WTC11 (cell line): ENCODE measurements around the gene PACSIN1. TPM values are rescaled to one million over a fixed set of nuclear protein-coding genes. Genes with fewer than 3 reads are reported as not detected.

Experiments
- ATAC-seq: fragments of 200-7000 bp; cut with Tn5 transposase; 2 replicates; pipeline ENCODE4 v1.10.0; 2021; ENCODE audit warnings: mild to moderate bottlenecking, moderate library complexity
- CTCF ChIA-PET: fragments of 300-600 bp; sonication (Branson Sonifier 250); formaldehyde crosslinking; loops from one replicate; lab custom pipeline; 2021; ENCODE audit warnings: antibody characterized with exemption; lab: Charles Lee
- POLR2A ChIA-PET: fragments of 350-600 bp; sonication (Branson Sonifier 250); formaldehyde crosslinking; loops from one replicate; lab custom pipeline; 2021; ENCODE audit warnings: antibody characterized with exemption; lab: Charles Lee
- DNase-seq: peaks from one replicate; pipeline ENCODE4 v3.0.0; 2021; ENCODE audit warnings: low spot score
- H3K27ac Mint-ChIP-seq: 2 replicates; pipeline ENCODE4 v1.8.0; 2021; ENCODE audit warnings: mixed read lengths
- H3K27me3 Mint-ChIP-seq: 2 replicates; pipeline ENCODE4 v1.8.0; 2021; ENCODE audit warnings: low read depth, mild to moderate bottlenecking, moderate library complexity, mixed read lengths
- H3K36me3 Mint-ChIP-seq: 2 replicates; pipeline ENCODE4 v1.8.0; 2021; ENCODE audit warnings: mixed read lengths
- H3K4me1 Mint-ChIP-seq: 2 replicates; pipeline ENCODE4 v1.8.0; 2022; ENCODE audit warnings: mixed read lengths
- H3K4me3 Mint-ChIP-seq: 2 replicates; pipeline ENCODE4 v1.8.0; 2021; ENCODE audit warnings: mild to moderate bottlenecking, moderate library complexity, mixed read lengths
- H3K9me3 Mint-ChIP-seq: 2 replicates; pipeline ENCODE4 v1.8.0; 2021; ENCODE audit warnings: mixed read lengths
- CREM ChIP-seq: sonication (generic); formaldehyde crosslinking; IDR thresholded peaks from 2 replicates; pipeline ENCODE4 v1.8.1; 2022; ENCODE audit warnings: mild to moderate bottlenecking, missing genetic modification reagents, moderate library complexity
- ETV6 ChIP-seq: sonication (generic); formaldehyde crosslinking; IDR thresholded peaks from 2 replicates; pipeline ENCODE4 v1.8.1; 2022; ENCODE audit warnings: mild to moderate bottlenecking, missing genetic modification reagents
- FOXK1 ChIP-seq: sonication (generic); formaldehyde crosslinking; IDR thresholded peaks from 2 replicates; pipeline ENCODE4 v1.8.0; 2022; ENCODE audit warnings: mild to moderate bottlenecking, moderate library complexity, missing genetic modification reagents
- IRF1 ChIP-seq: sonication (generic); formaldehyde crosslinking; IDR thresholded peaks from 2 replicates; pipeline ENCODE4 v1.8.0; 2023; ENCODE audit warnings: missing genetic modification reagents
- IRF2 ChIP-seq: sonication (generic); formaldehyde crosslinking; IDR thresholded peaks from 2 replicates; pipeline ENCODE4 v1.8.0; 2022; ENCODE audit warnings: low read depth, missing genetic modification reagents, borderline replicate concordance
- MXD4 ChIP-seq: fragments of 250-450 bp; sonication (Bioruptor Pico); IDR thresholded peaks from 2 replicates; pipeline ENCODE4 v1.8.0; 2021; ENCODE audit warnings: mild to moderate bottlenecking, moderate library complexity, borderline replicate concordance
- NFATC4 ChIP-seq: fragments of 250-450 bp; sonication (Bioruptor Pico); IDR thresholded peaks from 2 replicates; pipeline ENCODE4 v1.9.0; 2021; ENCODE audit warnings: mild to moderate bottlenecking
- NFYB ChIP-seq: sonication (generic); formaldehyde crosslinking; conservative IDR thresholded peaks from 2 replicates; pipeline ENCODE4 v1.8.0; 2022; ENCODE audit warnings: low read depth, missing genetic modification reagents
- NR3C1 ChIP-seq: sonication (generic); formaldehyde crosslinking; conservative IDR thresholded peaks from 2 replicates; pipeline ENCODE4 v1.8.1; 2023; ENCODE audit warnings: low read depth, mild to moderate bottlenecking, missing genetic modification reagents
- OVOL2 ChIP-seq: fragments of 250-450 bp; sonication (Bioruptor Pico); IDR thresholded peaks from 2 replicates; pipeline ENCODE4 v1.9.0; 2021; ENCODE audit warnings: mild to moderate bottlenecking, borderline replicate concordance
- RELA ChIP-seq: sonication (generic); formaldehyde crosslinking; IDR thresholded peaks from 2 replicates; pipeline ENCODE4 v1.8.1; 2022; ENCODE audit warnings: missing genetic modification reagents, mild to moderate bottlenecking, borderline replicate concordance
- RORB ChIP-seq: fragments of 250-450 bp; sonication (Bioruptor Pico); IDR thresholded peaks from 2 replicates; pipeline ENCODE4 v1.9.0; 2021; ENCODE audit warnings: mild to moderate bottlenecking
- ZNF317 ChIP-seq: sonication (generic); formaldehyde crosslinking; IDR thresholded peaks from 2 replicates; pipeline ENCODE4 v1.8.1; 2023; ENCODE audit warnings: low read depth, mild to moderate bottlenecking, moderate library complexity, missing genetic modification reagents, borderline replicate concordance
- total RNA-seq: library from RNA; stranded (reverse); gene quantifications from 3 replicates; pipeline ENCODE4 v1.2.3, GENCODE V29; 2021
- TF ChIP-seq, protein P1 (sequence below): fragments of 250-450 bp; sonication (Bioruptor Pico); IDR thresholded peaks from 2 replicates; pipeline ENCODE4 v1.8.0; 2021; ENCODE audit warnings: mild to moderate bottlenecking
- TF ChIP-seq, protein P2 (sequence below): sonication (generic); formaldehyde crosslinking; IDR thresholded peaks from 2 replicates; pipeline ENCODE4 v1.8.0; 2022; ENCODE audit warnings: mild to moderate bottlenecking, missing genetic modification reagents
- TF ChIP-seq, protein P3 (sequence below): sonication (generic); formaldehyde crosslinking; IDR thresholded peaks from 2 replicates; pipeline ENCODE4 v1.8.1; 2023; ENCODE audit warnings: mild to moderate bottlenecking, missing genetic modification reagents, borderline replicate concordance
- TF ChIP-seq, protein P4 (sequence below): sonication (generic); formaldehyde crosslinking; IDR thresholded peaks from 2 replicates; pipeline ENCODE4 v1.8.0; 2023; ENCODE audit warnings: missing genetic modification reagents, mild to moderate bottlenecking, borderline replicate concordance
- TF ChIP-seq, protein P5 (sequence below): sonication (generic); formaldehyde crosslinking; IDR thresholded peaks from 2 replicates; pipeline ENCODE4 v1.8.0; 2023; ENCODE audit warnings: mild to moderate bottlenecking, missing genetic modification reagents

The PACSIN1 gene
- total RNA-seq, 1 experiment from 2014 or later, result 12.6 TPM

GRCh38 chr6:34535646-34536045 is 69.8 kb downstream of the PACSIN1 start:
- Mint-ChIP-seq H3K9me3 (no peaks in the 10 kb centered on the region), H3K27ac (no peak overlapping the region), H3K4me3 (no peak overlapping the region), H3K36me3 (no peaks in the 10 kb centered on the region), H3K27me3 (no peaks in the 10 kb centered on the region; the same call in 1 of the 2 replicates)
- ChIA-PET POLR2A (no interaction called here), CTCF (interaction anchor here (1.5 kb wide), 1 partner anchor 10 kb away, joined by 3 read pairs; no protein-coding TSS in a partner anchor)
- no peak for DNase-seq
- no peak for ATAC-seq
- TF ChIP-seq, protein P1, sequence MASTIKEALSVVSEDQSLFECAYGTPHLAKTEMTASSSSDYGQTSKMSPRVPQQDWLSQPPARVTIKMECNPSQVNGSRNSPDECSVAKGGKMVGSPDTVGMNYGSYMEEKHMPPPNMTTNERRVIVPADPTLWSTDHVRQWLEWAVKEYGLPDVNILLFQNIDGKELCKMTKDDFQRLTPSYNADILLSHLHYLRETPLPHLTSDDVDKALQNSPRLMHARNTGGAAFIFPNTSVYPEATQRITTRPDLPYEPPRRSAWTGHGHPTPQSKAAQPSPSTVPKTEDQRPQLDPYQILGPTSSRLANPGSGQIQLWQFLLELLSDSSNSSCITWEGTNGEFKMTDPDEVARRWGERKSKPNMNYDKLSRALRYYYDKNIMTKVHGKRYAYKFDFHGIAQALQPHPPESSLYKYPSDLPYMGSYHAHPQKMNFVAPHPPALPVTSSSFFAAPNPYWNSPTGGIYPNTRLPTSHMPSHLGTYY (CRISPR knock-in tag), result no peak
- TF ChIP-seq RORB (CRISPR knock-in tag) (no peak), NFYB (CRISPR knock-in tag) (no peak), RELA (CRISPR knock-in tag) (no peak), IRF2 (CRISPR knock-in tag) (no peak), IRF1 (CRISPR knock-in tag) (no peak), NR3C1 (CRISPR knock-in tag) (no peak), OVOL2 (no peak), CREM (no peak), ETV6 (CRISPR knock-in tag) (no peak), NFATC4 (no peak), ZNF317 (CRISPR knock-in tag) (no peak), MXD4 (CRISPR knock-in tag) (no peak), FOXK1 (no peak)
- TF ChIP-seq, protein P2, sequence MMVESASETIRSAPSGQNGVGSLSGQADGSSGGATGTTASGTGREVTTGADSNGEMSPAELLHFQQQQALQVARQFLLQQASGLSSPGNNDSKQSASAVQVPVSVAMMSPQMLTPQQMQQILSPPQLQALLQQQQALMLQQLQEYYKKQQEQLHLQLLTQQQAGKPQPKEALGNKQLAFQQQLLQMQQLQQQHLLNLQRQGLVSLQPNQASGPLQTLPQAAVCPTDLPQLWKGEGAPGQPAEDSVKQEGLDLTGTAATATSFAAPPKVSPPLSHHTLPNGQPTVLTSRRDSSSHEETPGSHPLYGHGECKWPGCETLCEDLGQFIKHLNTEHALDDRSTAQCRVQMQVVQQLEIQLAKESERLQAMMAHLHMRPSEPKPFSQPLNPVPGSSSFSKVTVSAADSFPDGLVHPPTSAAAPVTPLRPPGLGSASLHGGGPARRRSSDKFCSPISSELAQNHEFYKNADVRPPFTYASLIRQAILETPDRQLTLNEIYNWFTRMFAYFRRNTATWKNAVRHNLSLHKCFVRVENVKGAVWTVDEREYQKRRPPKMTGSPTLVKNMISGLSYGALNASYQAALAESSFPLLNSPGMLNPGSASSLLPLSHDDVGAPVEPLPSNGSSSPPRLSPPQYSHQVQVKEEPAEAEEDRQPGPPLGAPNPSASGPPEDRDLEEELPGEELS (CRISPR knock-in tag), result no peak
- TF ChIP-seq, protein P3, sequence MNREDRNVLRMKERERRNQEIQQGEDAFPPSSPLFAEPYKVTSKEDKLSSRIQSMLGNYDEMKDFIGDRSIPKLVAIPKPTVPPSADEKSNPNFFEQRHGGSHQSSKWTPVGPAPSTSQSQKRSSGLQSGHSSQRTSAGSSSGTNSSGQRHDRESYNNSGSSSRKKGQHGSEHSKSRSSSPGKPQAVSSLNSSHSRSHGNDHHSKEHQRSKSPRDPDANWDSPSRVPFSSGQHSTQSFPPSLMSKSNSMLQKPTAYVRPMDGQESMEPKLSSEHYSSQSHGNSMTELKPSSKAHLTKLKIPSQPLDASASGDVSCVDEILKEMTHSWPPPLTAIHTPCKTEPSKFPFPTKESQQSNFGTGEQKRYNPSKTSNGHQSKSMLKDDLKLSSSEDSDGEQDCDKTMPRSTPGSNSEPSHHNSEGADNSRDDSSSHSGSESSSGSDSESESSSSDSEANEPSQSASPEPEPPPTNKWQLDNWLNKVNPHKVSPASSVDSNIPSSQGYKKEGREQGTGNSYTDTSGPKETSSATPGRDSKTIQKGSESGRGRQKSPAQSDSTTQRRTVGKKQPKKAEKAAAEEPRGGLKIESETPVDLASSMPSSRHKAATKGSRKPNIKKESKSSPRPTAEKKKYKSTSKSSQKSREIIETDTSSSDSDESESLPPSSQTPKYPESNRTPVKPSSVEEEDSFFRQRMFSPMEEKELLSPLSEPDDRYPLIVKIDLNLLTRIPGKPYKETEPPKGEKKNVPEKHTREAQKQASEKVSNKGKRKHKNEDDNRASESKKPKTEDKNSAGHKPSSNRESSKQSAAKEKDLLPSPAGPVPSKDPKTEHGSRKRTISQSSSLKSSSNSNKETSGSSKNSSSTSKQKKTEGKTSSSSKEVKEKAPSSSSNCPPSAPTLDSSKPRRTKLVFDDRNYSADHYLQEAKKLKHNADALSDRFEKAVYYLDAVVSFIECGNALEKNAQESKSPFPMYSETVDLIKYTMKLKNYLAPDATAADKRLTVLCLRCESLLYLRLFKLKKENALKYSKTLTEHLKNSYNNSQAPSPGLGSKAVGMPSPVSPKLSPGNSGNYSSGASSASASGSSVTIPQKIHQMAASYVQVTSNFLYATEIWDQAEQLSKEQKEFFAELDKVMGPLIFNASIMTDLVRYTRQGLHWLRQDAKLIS (CRISPR knock-in tag), result no peak
- TF ChIP-seq, protein P4, sequence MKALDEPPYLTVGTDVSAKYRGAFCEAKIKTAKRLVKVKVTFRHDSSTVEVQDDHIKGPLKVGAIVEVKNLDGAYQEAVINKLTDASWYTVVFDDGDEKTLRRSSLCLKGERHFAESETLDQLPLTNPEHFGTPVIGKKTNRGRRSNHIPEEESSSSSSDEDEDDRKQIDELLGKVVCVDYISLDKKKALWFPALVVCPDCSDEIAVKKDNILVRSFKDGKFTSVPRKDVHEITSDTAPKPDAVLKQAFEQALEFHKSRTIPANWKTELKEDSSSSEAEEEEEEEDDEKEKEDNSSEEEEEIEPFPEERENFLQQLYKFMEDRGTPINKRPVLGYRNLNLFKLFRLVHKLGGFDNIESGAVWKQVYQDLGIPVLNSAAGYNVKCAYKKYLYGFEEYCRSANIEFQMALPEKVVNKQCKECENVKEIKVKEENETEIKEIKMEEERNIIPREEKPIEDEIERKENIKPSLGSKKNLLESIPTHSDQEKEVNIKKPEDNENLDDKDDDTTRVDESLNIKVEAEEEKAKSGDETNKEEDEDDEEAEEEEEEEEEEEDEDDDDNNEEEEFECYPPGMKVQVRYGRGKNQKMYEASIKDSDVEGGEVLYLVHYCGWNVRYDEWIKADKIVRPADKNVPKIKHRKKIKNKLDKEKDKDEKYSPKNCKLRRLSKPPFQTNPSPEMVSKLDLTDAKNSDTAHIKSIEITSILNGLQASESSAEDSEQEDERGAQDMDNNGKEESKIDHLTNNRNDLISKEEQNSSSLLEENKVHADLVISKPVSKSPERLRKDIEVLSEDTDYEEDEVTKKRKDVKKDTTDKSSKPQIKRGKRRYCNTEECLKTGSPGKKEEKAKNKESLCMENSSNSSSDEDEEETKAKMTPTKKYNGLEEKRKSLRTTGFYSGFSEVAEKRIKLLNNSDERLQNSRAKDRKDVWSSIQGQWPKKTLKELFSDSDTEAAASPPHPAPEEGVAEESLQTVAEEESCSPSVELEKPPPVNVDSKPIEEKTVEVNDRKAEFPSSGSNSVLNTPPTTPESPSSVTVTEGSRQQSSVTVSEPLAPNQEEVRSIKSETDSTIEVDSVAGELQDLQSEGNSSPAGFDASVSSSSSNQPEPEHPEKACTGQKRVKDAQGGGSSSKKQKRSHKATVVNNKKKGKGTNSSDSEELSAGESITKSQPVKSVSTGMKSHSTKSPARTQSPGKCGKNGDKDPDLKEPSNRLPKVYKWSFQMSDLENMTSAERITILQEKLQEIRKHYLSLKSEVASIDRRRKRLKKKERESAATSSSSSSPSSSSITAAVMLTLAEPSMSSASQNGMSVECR, result no peak
- TF ChIP-seq, protein P5, sequence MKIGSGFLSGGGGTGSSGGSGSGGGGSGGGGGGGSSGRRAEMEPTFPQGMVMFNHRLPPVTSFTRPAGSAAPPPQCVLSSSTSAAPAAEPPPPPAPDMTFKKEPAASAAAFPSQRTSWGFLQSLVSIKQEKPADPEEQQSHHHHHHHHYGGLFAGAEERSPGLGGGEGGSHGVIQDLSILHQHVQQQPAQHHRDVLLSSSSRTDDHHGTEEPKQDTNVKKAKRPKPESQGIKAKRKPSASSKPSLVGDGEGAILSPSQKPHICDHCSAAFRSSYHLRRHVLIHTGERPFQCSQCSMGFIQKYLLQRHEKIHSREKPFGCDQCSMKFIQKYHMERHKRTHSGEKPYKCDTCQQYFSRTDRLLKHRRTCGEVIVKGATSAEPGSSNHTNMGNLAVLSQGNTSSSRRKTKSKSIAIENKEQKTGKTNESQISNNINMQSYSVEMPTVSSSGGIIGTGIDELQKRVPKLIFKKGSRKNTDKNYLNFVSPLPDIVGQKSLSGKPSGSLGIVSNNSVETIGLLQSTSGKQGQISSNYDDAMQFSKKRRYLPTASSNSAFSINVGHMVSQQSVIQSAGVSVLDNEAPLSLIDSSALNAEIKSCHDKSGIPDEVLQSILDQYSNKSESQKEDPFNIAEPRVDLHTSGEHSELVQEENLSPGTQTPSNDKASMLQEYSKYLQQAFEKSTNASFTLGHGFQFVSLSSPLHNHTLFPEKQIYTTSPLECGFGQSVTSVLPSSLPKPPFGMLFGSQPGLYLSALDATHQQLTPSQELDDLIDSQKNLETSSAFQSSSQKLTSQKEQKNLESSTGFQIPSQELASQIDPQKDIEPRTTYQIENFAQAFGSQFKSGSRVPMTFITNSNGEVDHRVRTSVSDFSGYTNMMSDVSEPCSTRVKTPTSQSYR, result no peak
- TF ChIP-seq, all 79 proteins: peak for 0
- H3K4me1 Mint-ChIP-seq, result peaks cover 8% of the 10 kb centered on the region; the same call in 1 of the 2 replicates
